HL-60 (cell line): ENCODE data around the gene RGS6.

ENCODE experiments used
- DNase-seq, 2 experiments: peaks; one replicate each; pipeline ENCODE4 v3.0.0-alpha.2; 2010 to 2020; ENCODE audit warnings: low read depth in 1 of 2, low spot score in 1 of 2
- H3K27ac ChIP-seq: fragments of 250-450 bp; sonication (Bioruptor Pico); replicated peaks from 2 replicates; pipeline ENCODE4 v1.5.1; 2020; ENCODE audit warnings: mild to moderate bottlenecking, moderate library complexity
- H3K27me3 ChIP-seq: fragments of 250-450 bp; sonication (Bioruptor Pico); 2 replicates; pipeline ENCODE4 v1.5.1; 2021; ENCODE audit warnings: mild to moderate bottlenecking, moderate library complexity; ENCODE audit not compliant: insufficient read depth, poor library complexity, severe bottlenecking
- H3K4me3 ChIP-seq: replicated peaks from 2 replicates; pipeline ENCODE4 v1.5.1; 2011; ENCODE audit warnings: mild to moderate bottlenecking, control low read depth, low read length; ENCODE audit not compliant: insufficient read depth
- GABPA ChIP-seq: IDR thresholded peaks from 2 replicates; pipeline ENCODE4 v1.6.1; 2012; ENCODE audit warnings: low read depth
- POLR2AphosphoS5 ChIP-seq: IDR thresholded peaks from 2 replicates; pipeline ENCODE4 v1.6.1; 2012; ENCODE audit warnings: low read depth
- SPI1 ChIP-seq: IDR thresholded peaks from 2 replicates; pipeline ENCODE4 v1.6.1; 2012; ENCODE audit warnings: low read depth, mild to moderate bottlenecking, borderline replicate concordance
- TF ChIP-seq, protein P1 (sequence below): IDR thresholded peaks from one replicate; pipeline ENCODE4 v1.5.1; 2011; ENCODE audit warnings: low read length, control low read depth, inconsistent platforms; ENCODE audit not compliant: insufficient read depth
- TF ChIP-seq, protein P2 (sequence below): IDR thresholded peaks from 2 replicates; pipeline ENCODE4 v1.6.1; 2012; ENCODE audit warnings: low read depth; ENCODE audit not compliant: insufficient replicate concordance

Gene RGS6

DNA sequence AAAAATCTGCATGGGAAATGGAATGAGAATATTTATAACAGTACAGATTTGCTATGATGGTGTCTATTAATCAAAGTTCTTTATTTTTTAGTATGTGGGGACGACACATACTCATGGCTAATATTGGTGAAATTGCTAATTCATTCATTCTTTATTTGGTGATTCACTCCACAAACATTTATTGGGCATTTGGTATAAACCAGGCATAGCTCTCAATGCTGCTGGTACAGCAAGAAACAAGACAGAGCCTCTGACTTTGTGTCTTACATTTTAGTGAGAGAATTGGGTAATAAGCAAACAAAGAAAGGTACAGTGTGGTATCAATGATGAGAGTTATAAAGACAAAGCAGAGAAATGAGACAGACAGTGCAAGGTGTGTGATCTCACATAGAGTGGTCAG is 129.5 kb downstream of the RGS6 start:
- TF ChIP-seq SPI1 = no peak
- TF ChIP-seq POLR2AphosphoS5 = no peak
- TF ChIP-seq, protein P1, sequence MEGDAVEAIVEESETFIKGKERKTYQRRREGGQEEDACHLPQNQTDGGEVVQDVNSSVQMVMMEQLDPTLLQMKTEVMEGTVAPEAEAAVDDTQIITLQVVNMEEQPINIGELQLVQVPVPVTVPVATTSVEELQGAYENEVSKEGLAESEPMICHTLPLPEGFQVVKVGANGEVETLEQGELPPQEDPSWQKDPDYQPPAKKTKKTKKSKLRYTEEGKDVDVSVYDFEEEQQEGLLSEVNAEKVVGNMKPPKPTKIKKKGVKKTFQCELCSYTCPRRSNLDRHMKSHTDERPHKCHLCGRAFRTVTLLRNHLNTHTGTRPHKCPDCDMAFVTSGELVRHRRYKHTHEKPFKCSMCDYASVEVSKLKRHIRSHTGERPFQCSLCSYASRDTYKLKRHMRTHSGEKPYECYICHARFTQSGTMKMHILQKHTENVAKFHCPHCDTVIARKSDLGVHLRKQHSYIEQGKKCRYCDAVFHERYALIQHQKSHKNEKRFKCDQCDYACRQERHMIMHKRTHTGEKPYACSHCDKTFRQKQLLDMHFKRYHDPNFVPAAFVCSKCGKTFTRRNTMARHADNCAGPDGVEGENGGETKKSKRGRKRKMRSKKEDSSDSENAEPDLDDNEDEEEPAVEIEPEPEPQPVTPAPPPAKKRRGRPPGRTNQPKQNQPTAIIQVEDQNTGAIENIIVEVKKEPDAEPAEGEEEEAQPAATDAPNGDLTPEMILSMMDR = no peak
- TF ChIP-seq, protein P2, sequence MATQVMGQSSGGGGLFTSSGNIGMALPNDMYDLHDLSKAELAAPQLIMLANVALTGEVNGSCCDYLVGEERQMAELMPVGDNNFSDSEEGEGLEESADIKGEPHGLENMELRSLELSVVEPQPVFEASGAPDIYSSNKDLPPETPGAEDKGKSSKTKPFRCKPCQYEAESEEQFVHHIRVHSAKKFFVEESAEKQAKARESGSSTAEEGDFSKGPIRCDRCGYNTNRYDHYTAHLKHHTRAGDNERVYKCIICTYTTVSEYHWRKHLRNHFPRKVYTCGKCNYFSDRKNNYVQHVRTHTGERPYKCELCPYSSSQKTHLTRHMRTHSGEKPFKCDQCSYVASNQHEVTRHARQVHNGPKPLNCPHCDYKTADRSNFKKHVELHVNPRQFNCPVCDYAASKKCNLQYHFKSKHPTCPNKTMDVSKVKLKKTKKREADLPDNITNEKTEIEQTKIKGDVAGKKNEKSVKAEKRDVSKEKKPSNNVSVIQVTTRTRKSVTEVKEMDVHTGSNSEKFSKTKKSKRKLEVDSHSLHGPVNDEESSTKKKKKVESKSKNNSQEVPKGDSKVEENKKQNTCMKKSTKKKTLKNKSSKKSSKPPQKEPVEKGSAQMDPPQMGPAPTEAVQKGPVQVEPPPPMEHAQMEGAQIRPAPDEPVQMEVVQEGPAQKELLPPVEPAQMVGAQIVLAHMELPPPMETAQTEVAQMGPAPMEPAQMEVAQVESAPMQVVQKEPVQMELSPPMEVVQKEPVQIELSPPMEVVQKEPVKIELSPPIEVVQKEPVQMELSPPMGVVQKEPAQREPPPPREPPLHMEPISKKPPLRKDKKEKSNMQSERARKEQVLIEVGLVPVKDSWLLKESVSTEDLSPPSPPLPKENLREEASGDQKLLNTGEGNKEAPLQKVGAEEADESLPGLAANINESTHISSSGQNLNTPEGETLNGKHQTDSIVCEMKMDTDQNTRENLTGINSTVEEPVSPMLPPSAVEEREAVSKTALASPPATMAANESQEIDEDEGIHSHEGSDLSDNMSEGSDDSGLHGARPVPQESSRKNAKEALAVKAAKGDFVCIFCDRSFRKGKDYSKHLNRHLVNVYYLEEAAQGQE = no peak
- no peak for TF ChIP-seq GABPA

DNA sequence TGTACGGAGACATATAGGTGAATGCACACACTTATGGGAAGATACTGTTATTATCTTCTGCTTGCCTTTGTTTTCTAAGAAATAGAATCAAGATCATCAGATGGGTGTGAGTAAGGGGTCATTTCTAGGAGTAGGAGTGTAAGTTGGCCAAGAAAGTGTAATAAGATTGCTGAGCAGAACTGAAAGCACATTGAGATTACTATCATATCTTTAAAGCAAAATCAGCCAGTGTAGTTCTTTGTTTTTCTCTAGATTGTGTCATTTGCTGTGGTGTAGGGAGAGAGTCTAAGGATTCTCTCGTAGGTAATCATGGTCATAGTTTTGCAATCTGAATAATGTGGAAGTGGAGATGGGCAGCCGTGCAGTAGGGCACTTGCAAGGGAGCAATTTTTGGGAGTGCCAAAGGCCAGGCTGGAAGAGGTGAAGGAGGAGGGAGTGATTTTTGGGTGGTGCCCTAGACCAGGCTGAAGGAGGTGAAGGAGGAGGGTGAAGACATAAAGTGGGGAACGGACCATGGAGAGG is 131.6 kb downstream of the RGS6 start:
- Histone ChIP-seq H3K27me3 (no peaks in the 10 kb centered on the region), H3K4me3 (no peak overlapping the region), H3K27ac (no peak overlapping the region)
- TF ChIP-seq, protein P2 = no peak
- TF ChIP-seq POLR2AphosphoS5 (no peak), GABPA (no peak), SPI1 (no peak)
- TF ChIP-seq, protein P1 = no peak
- no peak for DNase-seq

More for the DNA sequence above, 129.5 kb downstream of the RGS6 start:
- no peaks in the 10 kb centered on the region for H3K27me3 ChIP-seq
- DNase-seq = no peak
- no peak overlapping the region for H3K27ac ChIP-seq
- no peak overlapping the region for H3K4me3 ChIP-seq

DNA sequence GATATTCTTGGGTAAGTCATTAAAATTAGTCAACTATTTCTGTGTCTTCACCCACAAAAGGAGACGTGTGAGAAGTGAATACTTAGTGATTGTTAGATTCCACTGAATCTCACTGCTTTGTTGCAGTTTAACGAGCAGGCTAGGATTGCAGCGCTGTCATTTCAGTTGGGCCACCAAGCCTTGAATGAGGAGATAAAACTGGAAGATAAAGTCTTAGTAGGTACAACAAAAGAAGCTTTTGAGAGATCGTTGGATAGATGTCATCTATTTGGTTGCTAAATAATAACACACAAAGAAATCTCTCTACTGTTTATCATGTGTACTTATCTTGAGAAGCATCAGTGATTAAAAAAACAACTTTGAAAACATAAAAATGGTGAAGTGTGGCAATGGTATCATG is 132.3 kb downstream of the RGS6 start:
- H3K4me3 ChIP-seq = no peak overlapping the region
- TF ChIP-seq, protein P2 = no peak
- no peak for TF ChIP-seq GABPA
- TF ChIP-seq, protein P1 = no peak
- no peak for TF ChIP-seq SPI1
- DNase-seq = no peak
- H3K27me3 ChIP-seq = no peaks in the 10 kb centered on the region
- H3K27ac ChIP-seq = no peak overlapping the region
